K562 (cell line): Measurements from ENCODE around the gene ADM. TPM values are rescaled to one million over a fixed set of nuclear protein-coding genes. Genes with fewer than 3 reads are reported as not detected.

Experiments
- BHLHE40 ChIP-seq: IDR thresholded peaks from 2 replicates; pipeline ENCODE4 v1.6.1; 2011; ENCODE audit warnings: low read length, improper control_type of control experiment
- CBFA2T3 ChIP-seq: fragments of 450-650 bp; IDR thresholded peaks from 2 replicates; pipeline ENCODE4 v1.6.1; 2017
- CEBPB ChIP-seq: fragments of 450-650 bp; IDR thresholded peaks from 2 replicates; pipeline ENCODE4 v1.6.1; 2016; ENCODE audit warnings: missing genetic modification characterization, missing compliant biosample characterization
- ELK3 ChIP-seq: fragments of 450-650 bp; formaldehyde crosslinking; IDR thresholded peaks from 2 replicates; pipeline ENCODE4 v1.4.0; 2020; ENCODE audit warnings: mild to moderate bottlenecking
- ESRRA ChIP-seq: fragments of 450-650 bp; IDR thresholded peaks from 2 replicates; pipeline ENCODE4 v1.6.1; 2014; ENCODE audit warnings: low read depth, mild to moderate bottlenecking, moderate library complexity, borderline replicate concordance
- ETV1 ChIP-seq: fragments of 450-650 bp; conservative IDR thresholded peaks from 2 replicates; pipeline ENCODE4 v1.6.1; 2016; ENCODE audit warnings: missing genetic modification characterization, control low read depth, low read depth, missing compliant biosample characterization
- GTF2E2 ChIP-seq: fragments of 200-800 bp; sonication (Bioruptor generic); IDR thresholded peaks from 2 replicates; pipeline ENCODE4 v1.6.1; 2016; ENCODE audit warnings: missing genetic modification characterization, missing compliant biosample characterization
- HES1 ChIP-seq: fragments of 450-650 bp; IDR thresholded peaks from 2 replicates; pipeline ENCODE4 v1.6.1; 2016; ENCODE audit warnings: low read depth, mild to moderate bottlenecking, moderate library complexity
- JUND ChIP-seq, 2 experiments: IDR thresholded peaks; 2 replicates in 1 of 2; 3 replicates in 1 of 2; pipeline ENCODE4 v1.6.1; 2011; ENCODE audit warnings: borderline replicate concordance in 2 of 2, low read depth in 2 of 2, low read length in 2 of 2, improper control_type of control experiment in 1 of 2, missing biosample characterization in 1 of 2, missing genetic modification characterization in 1 of 2, missing genetic modification reagents in 1 of 2
- L3MBTL2 ChIP-seq: fragments of 450-650 bp; IDR thresholded peaks from 2 replicates; pipeline ENCODE4 v1.6.1; 2016; ENCODE audit warnings: mild to moderate bottlenecking, moderate library complexity
- MTF1 ChIP-seq: fragments of 250-450 bp; sonication (Bioruptor Pico); IDR thresholded peaks from 2 replicates; pipeline ENCODE4 v1.9.0; 2021; ENCODE audit warnings: moderate library complexity, mild to moderate bottlenecking, inconsistent platforms, borderline replicate concordance
- NCOR1 ChIP-seq: fragments of 450-650 bp; IDR thresholded peaks from 2 replicates; pipeline ENCODE4 v1.6.1; 2016; ENCODE audit warnings: mild to moderate bottlenecking, moderate library complexity
- PCBP1 ChIP-seq: fragments of 200-400 bp; formaldehyde crosslinking; IDR thresholded peaks from 2 replicates; pipeline ENCODE4 v1.6.1; 2018; ENCODE audit warnings: mild to moderate bottlenecking, low read depth, low read length; ENCODE audit not compliant: poor library complexity, severe bottlenecking
- PURB ChIP-seq: sonication (generic); formaldehyde crosslinking; IDR thresholded peaks from 2 replicates; pipeline ENCODE4 v1.9.0; 2021; ENCODE audit warnings: low read depth, mild to moderate bottlenecking, missing genetic modification reagents
- SMARCA4 ChIP-seq: fragments of 450-650 bp; IDR thresholded peaks from 2 replicates; pipeline ENCODE4 v1.6.1; 2016
- SOX6 ChIP-seq: fragments of 450-650 bp; IDR thresholded peaks from 2 replicates; pipeline ENCODE4 v1.6.1; 2014; ENCODE audit warnings: mild to moderate bottlenecking
- TCF3 ChIP-seq: sonication (generic); formaldehyde crosslinking; IDR thresholded peaks from 2 replicates; pipeline ENCODE4 v1.4.0; 2020; ENCODE audit warnings: mild to moderate bottlenecking, missing genetic modification reagents
- TEAD4 ChIP-seq, 2 experiments: sonication (generic) in 1 of 2; formaldehyde crosslinking in 1 of 2; IDR thresholded peaks; 2 replicates each; pipeline versions ENCODE4 v1.6.1 to v1.8.0; 2012 to 2022; ENCODE audit warnings: borderline replicate concordance in 1 of 2, inconsistent platforms in 1 of 2, low read length in 1 of 2, mild to moderate bottlenecking in 1 of 2, missing genetic modification reagents in 1 of 2
- ZBTB49 ChIP-seq: sonication (generic); formaldehyde crosslinking; IDR thresholded peaks from 2 replicates; pipeline ENCODE4 v1.8.0; 2022; ENCODE audit warnings: missing genetic modification reagents, mild to moderate bottlenecking, borderline replicate concordance
- ZNF449 ChIP-seq: fragments of 250-450 bp; sonication (Bioruptor Pico); IDR thresholded peaks from 2 replicates; pipeline ENCODE4 v1.8.0; 2022; ENCODE audit warnings: moderate library complexity, mild to moderate bottlenecking, inconsistent platforms
- ZNF639 ChIP-seq, 2 experiments: fragments of 200-800 bp in 1 of 2; sonication (Bioruptor generic) in 1 of 2; sonication (generic) in 1 of 2; formaldehyde crosslinking in 1 of 2; IDR thresholded peaks in 1 of 2; conservative IDR thresholded peaks in 1 of 2; 2 replicates each; pipeline versions ENCODE4 v1.5.0 to v1.6.1; 2016 to 2020; ENCODE audit warnings: missing compliant biosample characterization in 1 of 2, missing genetic modification characterization in 1 of 2, missing genetic modification reagents in 1 of 2
- polyA plus RNA-seq, 8 experiments: library from polyadenylated mRNA; depleted of rRNA in 4 of 8; stranded (reverse) in 5 of 8; unstranded in 3 of 8; fragments of >200 nt; fragmentation: Nextera tagmentation in 2 of 8; fragmentation: Illumina TruSeq in 1 of 8; extraction: Ambion mirVana in 2 of 8; extraction: Trizol in 1 of 8; gene quantifications; 2 replicates each; pipeline versions ENCODE4 v1.2.1 to v1.2.3, GENCODE V29; 2011 to 2014; ENCODE audit warnings: inconsistent platforms in 1 of 8, missing spikeins in 1 of 8
- total RNA-seq, 7 experiments: library from RNA; depleted of rRNA in 6 of 7; stranded (reverse); fragments of >200 nt in 6 of 7; fragmentation: Illumina TruSeq in 2 of 7; extraction: Trizol in 2 of 7; gene quantifications; 2 replicates each; pipeline versions ENCODE4 v1.2.1 to v1.2.3, GENCODE V29; 2011 to 2021; ENCODE audit warnings: low replicate concordance in 1 of 7

The ADM gene
- total and polyA plus RNA-seq, 9 of the 15 experiments (the other 6 are each of a cell fraction or from before 2014, with no cell fraction given), result 0.23 to 0.49 (median 0.32) TPM; not detected in 6

GRCh38 chr11:10351435-10351764 lies 46.5 kb downstream of the ADM start (continued):
- no peak for TF ChIP-seq ZNF449 (CRISPR knock-in tag)
- peak; percentile 33; the same call in 1 of the 2 replicates for TF ChIP-seq HES1
- TF ChIP-seq L3MBTL2, result peak; percentile 46; the same call in 1 of the 2 replicates
- peak; percentile 58 for TF ChIP-seq TEAD4 (IDR thresholded peaks at IDR 0.05; ENCODE audit: low read length)
- TF ChIP-seq TEAD4 (CRISPR knock-in tag; IDR thresholded peaks at IDR 0.05; ENCODE audit: borderline replicate concordance), result no peak
- TF ChIP-seq PURB (CRISPR knock-in tag), result no peak
- peak; percentile 61 for TF ChIP-seq CEBPB
- peak; percentile 95 for TF ChIP-seq ESRRA
- peak; percentile 39; the same call in 1 of the 2 replicates for TF ChIP-seq NCOR1
- TF ChIP-seq PCBP1, result no peak
- no peak for TF ChIP-seq JUND (IDR thresholded peaks at IDR 0.05; ENCODE audit: borderline replicate concordance, low read depth, low read length)
- TF ChIP-seq JUND (tag; IDR thresholded peaks at IDR 0.05; ENCODE audit: borderline replicate concordance, low read depth, low read length), result 0 out of 3 replicates have a peak, but pooled peaks have one; percentile 32
- TF ChIP-seq SOX6, result peak; percentile 46; the same call in 1 of the 2 replicates
- peak; percentile 23; the same call in 1 of the 2 replicates for TF ChIP-seq SMARCA4
- TF ChIP-seq ELK3 (CRISPR knock-in tag), result no peak
- TF ChIP-seq MTF1 (CRISPR knock-in tag), result no peak
- TF ChIP-seq BHLHE40, result peak; percentile 17; the same call in 1 of the 2 replicates
- no peak for TF ChIP-seq ZBTB49 (CRISPR knock-in tag)
- TF ChIP-seq TCF3, result peak; percentile 50; the same call in 1 of the 2 replicates
- 0 out of 2 replicates have a peak, but pooled peaks have one; percentile 23 for TF ChIP-seq GTF2E2
- peak; percentile 67 for TF ChIP-seq CBFA2T3
- TF ChIP-seq ETV1, result 0 out of 2 replicates have a peak, but pooled peaks have one; percentile 23
- peak in 1 of 2 experiments; percentile 32; a peak in 1 of 4 replicates for TF ChIP-seq ZNF639 (CRISPR knock-in tag; conservative IDR thresholded peaks at IDR 0.05 in 1 of 2, IDR thresholded peaks at IDR 0.05 in 1 of 2)
